CD14-positive monocyte (primary cell): ENCODE measurements around the gene CACNB2. TPM values are rescaled to one million over a fixed set of nuclear protein-coding genes. Genes with fewer than 3 reads are reported as not detected.
"Not testable (repeated sequence)": the region's sequence is repeated elsewhere in the genome, so short reads cannot be mapped to it uniquely, and the experiment has no call there.

Source experiments
- DNase-seq, 3 donors: peaks; one replicate each; pipeline ENCODE4 v3.0.0-alpha.2; 2011 to 2022
- H2AFZ ChIP-seq: 2 replicates; pipeline ENCODE4 v1.6.0; 2012; ENCODE audit warnings: mild to moderate bottlenecking, low read depth, low read length, inconsistent platforms; ENCODE audit not compliant: insufficient read depth, poor library complexity, severe bottlenecking
- H3K27ac ChIP-seq, 2 donors: 1 replicate in 1 of 2; 2 replicates in 1 of 2; pipeline ENCODE4 v1.5.1; 2012 to 2013; ENCODE audit warnings: low read length in 2 of 2, control low read depth in 1 of 2, inconsistent platforms in 1 of 2, low read depth in 1 of 2, mild to moderate bottlenecking in 1 of 2
- H3K27me3 ChIP-seq, 2 donors: one replicate each; pipeline versions ENCODE4 v1.6.0 to v1.6.1; 2011 to 2013; ENCODE audit warnings: low read length in 2 of 2; ENCODE audit not compliant: control insufficient read depth in 2 of 2, insufficient read depth in 2 of 2
- H3K36me3 ChIP-seq, 2 donors: replicated peaks in 1 of 2; 1 replicate in 1 of 2; 2 replicates in 1 of 2; pipeline versions ENCODE4 v1.5.1 to v1.6.1; 2012 to 2013; ENCODE audit warnings: low read length in 2 of 2, control low read depth in 1 of 2, inconsistent platforms in 1 of 2, mild to moderate bottlenecking in 1 of 2; ENCODE audit not compliant: insufficient read depth in 2 of 2, control insufficient read depth in 1 of 2
- H3K4me1 ChIP-seq, 2 donors: 1 replicate in 1 of 2; 2 replicates in 1 of 2; pipeline versions ENCODE4 v1.5.1 to v1.6.1; 2012 to 2013; ENCODE audit warnings: low read length in 2 of 2, control low read depth in 1 of 2, inconsistent platforms in 1 of 2, mild to moderate bottlenecking in 1 of 2, moderate library complexity in 1 of 2; ENCODE audit not compliant: insufficient read depth in 2 of 2, control insufficient read depth in 1 of 2
- H3K4me2 ChIP-seq: replicated peaks from 2 replicates; pipeline ENCODE3; 2012; ENCODE audit warnings: low read length, moderate library complexity, mild to moderate bottlenecking; ENCODE audit not compliant: poor library complexity, severe bottlenecking; ENCODE audit errors: extremely low read depth
- H3K4me3 ChIP-seq, 3 experiments: fragments of 200-600 bp in 1 of 3; sonication (generic) in 1 of 3; replicated peaks in 1 of 3; 1 replicate in 2 of 3; 2 replicates in 1 of 3; pipeline ENCODE4 v1.5.1; 2011 to 2013; ENCODE audit warnings: low read length in 3 of 3, mild to moderate bottlenecking in 3 of 3, control low read depth in 2 of 3, low read depth in 2 of 3, inconsistent platforms in 1 of 3, moderate library complexity in 1 of 3
- H3K79me2 ChIP-seq: 2 replicates; pipeline ENCODE4 v1.6.0; 2012; ENCODE audit warnings: mild to moderate bottlenecking, control low read depth, inconsistent platforms, low read length, moderate library complexity; ENCODE audit not compliant: insufficient read depth
- H3K9ac ChIP-seq: 2 replicates; pipeline ENCODE4 v1.6.0; 2017; ENCODE audit warnings: low read length, mild to moderate bottlenecking; ENCODE audit not compliant: insufficient read depth, poor library complexity, severe bottlenecking
- H3K9me3 ChIP-seq, 2 donors: replicated peaks in 1 of 2; 1 replicate in 1 of 2; 2 replicates in 1 of 2; pipeline versions ENCODE4 v1.5.1 to v1.6.1; 2012 to 2013; ENCODE audit warnings: low read length in 2 of 2, control low read depth in 1 of 2; ENCODE audit not compliant: control insufficient read depth in 1 of 2, insufficient read depth in 1 of 2
- H4K20me1 ChIP-seq: 2 replicates; pipeline ENCODE4 v1.6.0; 2012; ENCODE audit warnings: mild to moderate bottlenecking, low read length, control low read depth, moderate library complexity; ENCODE audit not compliant: insufficient read depth
- H3K27ac Mint-ChIP-seq, 7 donors: one replicate each; pipeline ENCODE4 v1.8.0; 2020; ENCODE audit warnings: mild to moderate bottlenecking in 7 of 7, mixed read lengths in 7 of 7, moderate library complexity in 6 of 7, inconsistent platforms in 2 of 7
- H3K27me3 Mint-ChIP-seq, 3 donors: one replicate each; pipeline ENCODE4 v1.8.0; 2021 to 2022; ENCODE audit warnings: low read depth in 3 of 3, mild to moderate bottlenecking in 3 of 3, mixed read lengths in 3 of 3, moderate library complexity in 3 of 3, inconsistent platforms in 1 of 3
- H3K36me3 Mint-ChIP-seq, 2 donors: one replicate each; pipeline ENCODE4 v1.8.0; 2020; ENCODE audit warnings: mixed read lengths in 2 of 2, inconsistent platforms in 1 of 2, mild to moderate bottlenecking in 1 of 2
- H3K4me1 Mint-ChIP-seq: one replicate; pipeline ENCODE4 v1.8.0; 2020; ENCODE audit warnings: mild to moderate bottlenecking, mixed read lengths
- H3K4me3 Mint-ChIP-seq, 2 donors: one replicate each; pipeline ENCODE4 v1.8.0; 2020; ENCODE audit warnings: mild to moderate bottlenecking in 2 of 2, mixed read lengths in 2 of 2, moderate library complexity in 1 of 2
- H3K9me3 Mint-ChIP-seq, 7 donors: one replicate each; pipeline ENCODE4 v1.8.0; 2020 to 2022; ENCODE audit warnings: mixed read lengths in 7 of 7, mild to moderate bottlenecking in 6 of 7, moderate library complexity in 6 of 7, inconsistent platforms in 2 of 7
- WGBS: methylation state at CpG from one replicate; pipeline ENCODE4 v1.1.5; 2013; ENCODE audit warnings: missing lambda C conversion rate; ENCODE audit not compliant: insufficient coverage; 5-methylcytosine and 5-hydroxymethylcytosine counted together
- intact Hi-C, 2 donors: fragments of 100-400 bp; cut with micrococcal nuclease; formaldehyde crosslinking; loops; one replicate each; pipeline versions ENCODE4 v1.15.0 to v1.15.1; 2023
- polyA plus RNA-seq, 3 donors: library from polyadenylated mRNA; depleted of rRNA in 1 of 3; unstranded in 2 of 3; stranded (reverse) in 1 of 3; fragments of 300-500 nt in 2 of 3; fragments of >200 nt in 1 of 3; fragmentation: Illumina TruSeq in 2 of 3; gene quantifications; 1 replicate in 2 of 3; 2 replicates in 1 of 3; pipeline ENCODE4 v1.2.3, GENCODE V29; 2012 to 2021
- TF ChIP-seq, protein P1 (sequence below): fragments of 200-600 bp; IDR thresholded peaks from one replicate; pipeline ENCODE4 v1.8.0; 2022; ENCODE audit warnings: antibody characterized with exemption, mild to moderate bottlenecking

CACNB2 gene
- polyA plus RNA-seq, 3 donors = 0.05 TPM; not detected in 2

GRCh38 chr10:18155321-18155720 is 15.1 kb downstream of the CACNB2 start:
- no peaks in the 10 kb centered on the region for H3K79me2 ChIP-seq
- peaks cover 0 to 7% of the 10 kb centered on the region in 2 donors for H3K9me3 ChIP-seq
- TF ChIP-seq, protein P1, sequence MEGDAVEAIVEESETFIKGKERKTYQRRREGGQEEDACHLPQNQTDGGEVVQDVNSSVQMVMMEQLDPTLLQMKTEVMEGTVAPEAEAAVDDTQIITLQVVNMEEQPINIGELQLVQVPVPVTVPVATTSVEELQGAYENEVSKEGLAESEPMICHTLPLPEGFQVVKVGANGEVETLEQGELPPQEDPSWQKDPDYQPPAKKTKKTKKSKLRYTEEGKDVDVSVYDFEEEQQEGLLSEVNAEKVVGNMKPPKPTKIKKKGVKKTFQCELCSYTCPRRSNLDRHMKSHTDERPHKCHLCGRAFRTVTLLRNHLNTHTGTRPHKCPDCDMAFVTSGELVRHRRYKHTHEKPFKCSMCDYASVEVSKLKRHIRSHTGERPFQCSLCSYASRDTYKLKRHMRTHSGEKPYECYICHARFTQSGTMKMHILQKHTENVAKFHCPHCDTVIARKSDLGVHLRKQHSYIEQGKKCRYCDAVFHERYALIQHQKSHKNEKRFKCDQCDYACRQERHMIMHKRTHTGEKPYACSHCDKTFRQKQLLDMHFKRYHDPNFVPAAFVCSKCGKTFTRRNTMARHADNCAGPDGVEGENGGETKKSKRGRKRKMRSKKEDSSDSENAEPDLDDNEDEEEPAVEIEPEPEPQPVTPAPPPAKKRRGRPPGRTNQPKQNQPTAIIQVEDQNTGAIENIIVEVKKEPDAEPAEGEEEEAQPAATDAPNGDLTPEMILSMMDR = no peak
- Mint-ChIP-seq H3K4me1 (no peaks in the 10 kb centered on the region), H3K27me3 (peaks cover 1 to 2% (median 2%) of the 10 kb centered on the region in 3 donors), H3K27ac (no peak overlapping the region), H3K36me3 (no peaks in the 10 kb centered on the region), H3K9me3 (peaks cover 0 to 12% (median 6%) of the 10 kb centered on the region in 7 donors), H3K4me3 (no peak overlapping the region)
- intact Hi-C loops = no loop called here
- H3K27ac ChIP-seq = no peak overlapping the region
- no peak overlapping the region for H2AFZ ChIP-seq
- H3K4me1 ChIP-seq = no peaks in the 10 kb centered on the region
- no peaks in the 10 kb centered on the region for H3K27me3 ChIP-seq
- H4K20me1 ChIP-seq = no peaks in the 10 kb centered on the region
- H3K9ac ChIP-seq = no peak overlapping the region
- no peaks in the 10 kb centered on the region for H3K36me3 ChIP-seq
- no peak overlapping the region for H3K4me3 ChIP-seq
- no peak for DNase-seq
- H3K4me2 ChIP-seq = no peak overlapping the region

DNA sequence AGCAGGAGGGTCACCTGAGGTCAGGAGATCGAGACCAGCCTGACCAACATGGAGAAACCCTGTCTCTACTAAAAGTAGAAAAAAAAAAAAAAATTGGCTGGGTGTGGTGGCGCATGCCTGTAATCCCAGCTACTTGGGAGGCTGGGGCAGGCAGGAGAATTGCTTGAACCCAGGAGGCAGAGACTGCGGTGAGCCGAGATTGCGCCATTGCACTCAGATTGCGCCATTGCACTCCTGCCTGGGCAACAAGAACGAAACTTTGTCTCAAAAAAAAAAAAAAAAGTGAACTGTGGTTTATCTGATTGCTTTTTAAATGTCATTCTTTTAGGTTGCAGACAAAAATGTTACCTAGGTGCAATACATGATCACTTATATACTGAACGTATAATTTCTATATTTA is 16.6 kb downstream of the CACNB2 start:
- intact Hi-C loops, H2AFZ ChIP-seq, DNase-seq, H3K4me2 ChIP-seq, H3K79me2 ChIP-seq, H3K9me3 ChIP-seq, H3K4me3 ChIP-seq, H3K27me3 Mint-ChIP-seq, H3K27me3 ChIP-seq, H3K27ac ChIP-seq, H3K4me1 ChIP-seq, H4K20me1 ChIP-seq, H3K4me1 Mint-ChIP-seq, H3K36me3 ChIP-seq, H3K9ac ChIP-seq, H3K36me3 Mint-ChIP-seq: not testable (repeated sequence)
- peak overlapping the region in 1 of 2 donors; percentile 31 for H3K4me3 Mint-ChIP-seq
- peaks cover 0 to 12% (median 6%) of the 10 kb centered on the region in 7 donors for H3K9me3 Mint-ChIP-seq
- 31% methylated on average over 2 of the region's 8 CpGs for WGBS
- peak overlapping the region in 1 of 7 donors; percentile 20 for H3K27ac Mint-ChIP-seq
